Heart right ventricle (tissue), 16 donors: ENCODE results near the gene CST3. TPM values are rescaled to one million over a fixed set of nuclear protein-coding genes. Genes with fewer than 3 reads are reported as not detected.
A peak's percentile ranks its signal among the peaks of the same experiment; 100 is the strongest.

Experiments
- ATAC-seq, 8 donors: fragments of 200-7000 bp; cut with Tn5 transposase; one replicate each; pipeline ENCODE4 v1.9.1; 2020; ENCODE audit warnings: mild to moderate bottlenecking in 8 of 8, moderate library complexity in 8 of 8, moderate number of reproducible peaks in 1 of 8
- DNase-seq, 2 donors: peaks; one replicate each; pipeline ENCODE4 v3.0.0-alpha.2; 2020
- H3K27ac ChIP-seq, 10 donors: fragments of 200-600 bp; sonication (generic) in 2 of 10; one replicate each; pipeline versions ENCODE4 v1.5.0 to v1.8.0; 2020 to 2022; ENCODE audit warnings: mild to moderate bottlenecking in 3 of 10
- H3K27me3 ChIP-seq, 7 donors: fragments of 200-600 bp; one replicate each; pipeline ENCODE4 v1.8.0; 2021 to 2022; ENCODE audit warnings: mild to moderate bottlenecking in 2 of 7
- H3K36me3 ChIP-seq, 9 donors: fragments of 200-600 bp; sonication (generic) in 1 of 9; one replicate each; pipeline versions ENCODE4 v1.5.0 to v1.8.0; 2020 to 2022; ENCODE audit warnings: mild to moderate bottlenecking in 2 of 9
- H3K4me1 ChIP-seq, 9 donors: fragments of 200-600 bp; sonication (generic) in 1 of 9; one replicate each; pipeline versions ENCODE4 v1.5.0 to v1.8.0; 2020 to 2022; ENCODE audit warnings: mild to moderate bottlenecking in 4 of 9
- H3K4me3 ChIP-seq, 10 donors: fragments of 200-600 bp; sonication (generic) in 2 of 10; one replicate each; pipeline versions ENCODE4 v1.5.0 to v1.8.0; 2020 to 2022; ENCODE audit warnings: mild to moderate bottlenecking in 7 of 10, moderate library complexity in 2 of 10
- H3K9me3 ChIP-seq, 11 donors: fragments of 200-600 bp in 10 of 11; sonication (generic) in 2 of 11; one replicate each; pipeline versions ENCODE4 v1.5.0 to v1.8.0; 2013 to 2022; ENCODE audit warnings: mild to moderate bottlenecking in 2 of 11, control low read depth in 1 of 11, moderate library complexity in 1 of 11
- CTCF ChIP-seq, 9 donors: fragments of 200-600 bp; sonication (generic) in 2 of 9; IDR thresholded peaks; one replicate each; pipeline versions ENCODE4 v1.5.0 to v1.8.0; 2021 to 2022; ENCODE audit warnings: antibody characterized with exemption in 9 of 9, mild to moderate bottlenecking in 5 of 9, moderate library complexity in 1 of 9
- WGBS, 2 donors: extraction: QIAGEN DNeasy Blood & Tissue Kit; methylation state at CpG; one replicate each; pipeline ENCODE4 v1.1.7; 2013; ENCODE audit warnings: inconsistent platforms in 1 of 2; 5-methylcytosine and 5-hydroxymethylcytosine counted together
- intact Hi-C, 10 donors: fragments of 100-400 bp; cut with DNase I; formaldehyde crosslinking; loops; one replicate each; pipeline versions ENCODE4 v1.11.1 to v1.14.2; 2022
- polyA plus RNA-seq, 2 donors: library from polyadenylated mRNA; stranded (reverse); fragments of 200-250 nt; gene quantifications; one replicate each; pipeline ENCODE4 v1.2.3, GENCODE V29; 2013
- total RNA-seq, 10 donors: library from RNA; stranded (reverse); fragmentation: NEBNext Ultra II Directional in 3 of 10; extraction: Animal tissue kit (Norgen Biotek cat#: 25700) in 3 of 10; gene quantifications; one replicate each; pipeline versions ENCODE4 v1.2.1 to v1.2.4, GENCODE V29; 2021 to 2023
- donor health status: Arrhythmogenic right ventricular cardiomyopathy.
- donor health status: ischemic (EF 13 %, LVEDD 7.1; RV severe dilation, severe dysfunction).
- donor health status: healthy with polysubstance abuse.
- donor health status: DM: no; HTN: yes; CAD: no.
- donor health status: DM: no; HTN: no; CAD: no.
- donor health status: ischemic (EF 25% LVEDD 6.9; RV normal size, moderate dysfunction).
- donor health status: ischemic (EF 25% LVEDD 5.7; RV mildly dilated, moderate dysfunction).
- donor health status: healthy.
- donor health status: DM: yes; HTN: yes; CAD: no.
- donor health status: Ischemic cardiomyopathy.
- donor health status: ischemic (EF 35%, LVEDD 5.7; RV mildly dilated, moderate dysfunction).
- donor health status: nonischemic (EF 11% LVEDD 7.7; RV severe dilation, severe dysfunction).
- donor health status: DM: yes; HTN: yes; CAD: no.
- donor health status: PGD.
- donor health status: ischemic (EF 29% LVEDD 5.4; RV normal size, mild dysfunction).
- donor health status: nonischemic (EF 23%, LVEDD 6.1; RV moderate dilation, normal function).

Gene CST3
- total and polyA plus RNA-seq, 12 donors = 395 to 1,066 (median 612) TPM

GRCh38 chr20:23683807-23684206, 46.1 kb upstream of the CST3 start:
- Histone ChIP-seq H3K27me3 (peaks cover 0 to 5% (median 0%) of the 10 kb centered on the region in 7 donors), H3K36me3 (no peaks in the 10 kb centered on the region), H3K9me3 (no peaks in the 10 kb centered on the region), H3K4me1 (peaks cover 0 to 11% (median 0%) of the 10 kb centered on the region in 9 donors), H3K27ac (no peak overlapping the region), H3K4me3 (no peak overlapping the region)
- intact Hi-C loops = no loop called here
- WGBS, 2 donors = 87 to 92% methylated on average over 2 of the region's 2 CpGs
- TF ChIP-seq CTCF (IDR thresholded peaks at IDR 0.05) = no peak
- DNase-seq = no peak
- no peak for ATAC-seq

- no peaks in the 10 kb centered on the region for H3K9me3 ChIP-seq
- peaks cover 0 to 11% (median 0%) of the 10 kb centered on the region in 9 donors for H3K4me1 ChIP-seq
- no peak overlapping the region for H3K27ac ChIP-seq
- WGBS, 2 donors = 85 to 92% methylated on average over 2 of the region's 2 CpGs
- ATAC-seq (no peak), DNase-seq (no peak)
- no peaks in the 10 kb centered on the region for H3K36me3 ChIP-seq
- intact Hi-C loops = no loop called here
- H3K4me3 ChIP-seq = no peak overlapping the region
- no peak for TF ChIP-seq CTCF (IDR thresholded peaks at IDR 0.05)
- peaks cover 0 to 5% (median 0%) of the 10 kb centered on the region in 7 donors for H3K27me3 ChIP-seq
These were observed 45.5 kb upstream of the CST3 start for GRCh38 chr20:23683281-23683680.

GRCh38 chr20:23680146-23680545, 42.4 kb upstream of the CST3 start:
- Histone ChIP-seq H3K4me1 (peaks cover 0 to 11% (median 0%) of the 10 kb centered on the region in 9 donors), H3K36me3 (no peaks in the 10 kb centered on the region), H3K27ac (no peak overlapping the region), H3K27me3 (peaks cover 0 to under 1% (median 0%) of the 10 kb centered on the region in 7 donors), H3K4me3 (no peak overlapping the region), H3K9me3 (no peaks in the 10 kb centered on the region)
- no peak for DNase-seq
- ATAC-seq = peak in 7 of 8 donors; percentile 29 to 51 (median 35)
- intact Hi-C loops = no loop called here
- TF ChIP-seq CTCF (IDR thresholded peaks at IDR 0.05) = no peak

GRCh38 chr20:23679133-23680092, 41.7 kb upstream of the CST3 start:
- ATAC-seq (no peak), DNase-seq (no peak)
- intact Hi-C loops = loop anchor here in 1 of 10 donors (5.0 kb wide), 1 partner anchor 318 kb away; no protein-coding TSS in a partner anchor
- H3K9me3 ChIP-seq = no peaks in the 10 kb centered on the region
- H3K27ac ChIP-seq = no peak overlapping the region
- no peak overlapping the region for H3K4me3 ChIP-seq
- no peak for TF ChIP-seq CTCF (IDR thresholded peaks at IDR 0.05)
- no peaks in the 10 kb centered on the region for H3K27me3 ChIP-seq
- H3K36me3 ChIP-seq = no peaks in the 10 kb centered on the region
- peaks cover 0 to 11% (median 0%) of the 10 kb centered on the region in 9 donors for H3K4me1 ChIP-seq
- 91 to 93% methylated on average over 7 of the region's 7 CpGs for WGBS, 2 donors
